CD14-positive monocyte (primary cell): ENCODE data around the gene GOSR1. TPM values are rescaled to one million over a fixed set of nuclear protein-coding genes. Genes with fewer than 3 reads are reported as not detected.
A peak's percentile ranks its signal among the peaks of the same experiment; 100 is the strongest.

Experiments used
- DNase-seq, 3 donors: peaks; one replicate each; pipeline ENCODE4 v3.0.0-alpha.2; 2011 to 2022
- H2AFZ ChIP-seq: 2 replicates; pipeline ENCODE4 v1.6.0; 2012; ENCODE audit warnings: mild to moderate bottlenecking, low read depth, low read length, inconsistent platforms; ENCODE audit not compliant: insufficient read depth, poor library complexity, severe bottlenecking
- H3K27ac ChIP-seq, 2 donors: 1 replicate in 1 of 2; 2 replicates in 1 of 2; pipeline ENCODE4 v1.5.1; 2012 to 2013; ENCODE audit warnings: low read length in 2 of 2, control low read depth in 1 of 2, inconsistent platforms in 1 of 2, low read depth in 1 of 2, mild to moderate bottlenecking in 1 of 2
- H3K27me3 ChIP-seq, 2 donors: one replicate each; pipeline versions ENCODE4 v1.6.0 to v1.6.1; 2011 to 2013; ENCODE audit warnings: low read length in 2 of 2; ENCODE audit not compliant: control insufficient read depth in 2 of 2, insufficient read depth in 2 of 2
- H3K36me3 ChIP-seq, 2 donors: replicated peaks in 1 of 2; 1 replicate in 1 of 2; 2 replicates in 1 of 2; pipeline versions ENCODE4 v1.5.1 to v1.6.1; 2012 to 2013; ENCODE audit warnings: low read length in 2 of 2, control low read depth in 1 of 2, inconsistent platforms in 1 of 2, mild to moderate bottlenecking in 1 of 2; ENCODE audit not compliant: insufficient read depth in 2 of 2, control insufficient read depth in 1 of 2
- H3K4me1 ChIP-seq, 2 donors: 1 replicate in 1 of 2; 2 replicates in 1 of 2; pipeline versions ENCODE4 v1.5.1 to v1.6.1; 2012 to 2013; ENCODE audit warnings: low read length in 2 of 2, control low read depth in 1 of 2, inconsistent platforms in 1 of 2, mild to moderate bottlenecking in 1 of 2, moderate library complexity in 1 of 2; ENCODE audit not compliant: insufficient read depth in 2 of 2, control insufficient read depth in 1 of 2
- H3K4me2 ChIP-seq: replicated peaks from 2 replicates; pipeline ENCODE3; 2012; ENCODE audit warnings: low read length, moderate library complexity, mild to moderate bottlenecking; ENCODE audit not compliant: poor library complexity, severe bottlenecking; ENCODE audit errors: extremely low read depth
- H3K4me3 ChIP-seq, 3 experiments: fragments of 200-600 bp in 1 of 3; sonication (generic) in 1 of 3; replicated peaks in 1 of 3; 1 replicate in 2 of 3; 2 replicates in 1 of 3; pipeline ENCODE4 v1.5.1; 2011 to 2013; ENCODE audit warnings: low read length in 3 of 3, mild to moderate bottlenecking in 3 of 3, control low read depth in 2 of 3, low read depth in 2 of 3, inconsistent platforms in 1 of 3, moderate library complexity in 1 of 3
- H3K79me2 ChIP-seq: 2 replicates; pipeline ENCODE4 v1.6.0; 2012; ENCODE audit warnings: mild to moderate bottlenecking, control low read depth, inconsistent platforms, low read length, moderate library complexity; ENCODE audit not compliant: insufficient read depth
- H3K9ac ChIP-seq: 2 replicates; pipeline ENCODE4 v1.6.0; 2017; ENCODE audit warnings: low read length, mild to moderate bottlenecking; ENCODE audit not compliant: insufficient read depth, poor library complexity, severe bottlenecking
- H3K9me3 ChIP-seq, 2 donors: replicated peaks in 1 of 2; 1 replicate in 1 of 2; 2 replicates in 1 of 2; pipeline versions ENCODE4 v1.5.1 to v1.6.1; 2012 to 2013; ENCODE audit warnings: low read length in 2 of 2, control low read depth in 1 of 2; ENCODE audit not compliant: control insufficient read depth in 1 of 2, insufficient read depth in 1 of 2
- H4K20me1 ChIP-seq: 2 replicates; pipeline ENCODE4 v1.6.0; 2012; ENCODE audit warnings: mild to moderate bottlenecking, low read length, control low read depth, moderate library complexity; ENCODE audit not compliant: insufficient read depth
- H3K27ac Mint-ChIP-seq, 7 donors: one replicate each; pipeline ENCODE4 v1.8.0; 2020; ENCODE audit warnings: mild to moderate bottlenecking in 7 of 7, mixed read lengths in 7 of 7, moderate library complexity in 6 of 7, inconsistent platforms in 2 of 7
- H3K27me3 Mint-ChIP-seq, 3 donors: one replicate each; pipeline ENCODE4 v1.8.0; 2021 to 2022; ENCODE audit warnings: low read depth in 3 of 3, mild to moderate bottlenecking in 3 of 3, mixed read lengths in 3 of 3, moderate library complexity in 3 of 3, inconsistent platforms in 1 of 3
- H3K36me3 Mint-ChIP-seq, 2 donors: one replicate each; pipeline ENCODE4 v1.8.0; 2020; ENCODE audit warnings: mixed read lengths in 2 of 2, inconsistent platforms in 1 of 2, mild to moderate bottlenecking in 1 of 2
- H3K4me1 Mint-ChIP-seq: one replicate; pipeline ENCODE4 v1.8.0; 2020; ENCODE audit warnings: mild to moderate bottlenecking, mixed read lengths
- H3K4me3 Mint-ChIP-seq, 2 donors: one replicate each; pipeline ENCODE4 v1.8.0; 2020; ENCODE audit warnings: mild to moderate bottlenecking in 2 of 2, mixed read lengths in 2 of 2, moderate library complexity in 1 of 2
- H3K9me3 Mint-ChIP-seq, 7 donors: one replicate each; pipeline ENCODE4 v1.8.0; 2020 to 2022; ENCODE audit warnings: mixed read lengths in 7 of 7, mild to moderate bottlenecking in 6 of 7, moderate library complexity in 6 of 7, inconsistent platforms in 2 of 7
- WGBS: methylation state at CpG from one replicate; pipeline ENCODE4 v1.1.5; 2013; ENCODE audit warnings: missing lambda C conversion rate; ENCODE audit not compliant: insufficient coverage; 5-methylcytosine and 5-hydroxymethylcytosine counted together
- intact Hi-C, 2 donors: fragments of 100-400 bp; cut with micrococcal nuclease; formaldehyde crosslinking; loops; one replicate each; pipeline versions ENCODE4 v1.15.0 to v1.15.1; 2023
- polyA plus RNA-seq, 3 donors: library from polyadenylated mRNA; depleted of rRNA in 1 of 3; unstranded in 2 of 3; stranded (reverse) in 1 of 3; fragments of 300-500 nt in 2 of 3; fragments of >200 nt in 1 of 3; fragmentation: Illumina TruSeq in 2 of 3; gene quantifications; 1 replicate in 2 of 3; 2 replicates in 1 of 3; pipeline ENCODE4 v1.2.3, GENCODE V29; 2012 to 2021
- TF ChIP-seq, protein P1 (sequence below): fragments of 200-600 bp; IDR thresholded peaks from one replicate; pipeline ENCODE4 v1.8.0; 2022; ENCODE audit warnings: antibody characterized with exemption, mild to moderate bottlenecking

Gene GOSR1
- polyA plus RNA-seq, 3 donors: 12.6 to 35.7 (median 20.9) TPM

DNA sequence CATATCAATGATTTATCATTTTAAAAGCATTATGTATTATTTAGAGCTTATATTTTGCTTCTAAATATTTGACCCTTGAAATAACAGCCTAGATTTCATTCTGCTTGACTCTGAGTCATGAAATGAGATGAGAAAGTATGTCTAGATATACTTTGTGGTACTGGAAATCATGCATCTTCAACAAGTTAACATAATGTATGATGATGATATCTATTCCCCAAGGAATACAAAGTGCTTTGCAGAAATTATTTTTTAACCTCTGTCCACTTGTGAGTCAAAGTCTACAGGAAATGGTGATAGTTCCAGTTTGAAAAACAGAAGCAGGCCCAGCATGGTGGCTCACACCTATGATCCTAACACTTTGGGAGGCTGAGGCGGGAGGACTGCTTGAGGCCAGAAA, 36.1 kb downstream of the GOSR1 start:
- no peaks in the 10 kb centered on the region for H3K4me1 ChIP-seq
- TF ChIP-seq, protein P1, sequence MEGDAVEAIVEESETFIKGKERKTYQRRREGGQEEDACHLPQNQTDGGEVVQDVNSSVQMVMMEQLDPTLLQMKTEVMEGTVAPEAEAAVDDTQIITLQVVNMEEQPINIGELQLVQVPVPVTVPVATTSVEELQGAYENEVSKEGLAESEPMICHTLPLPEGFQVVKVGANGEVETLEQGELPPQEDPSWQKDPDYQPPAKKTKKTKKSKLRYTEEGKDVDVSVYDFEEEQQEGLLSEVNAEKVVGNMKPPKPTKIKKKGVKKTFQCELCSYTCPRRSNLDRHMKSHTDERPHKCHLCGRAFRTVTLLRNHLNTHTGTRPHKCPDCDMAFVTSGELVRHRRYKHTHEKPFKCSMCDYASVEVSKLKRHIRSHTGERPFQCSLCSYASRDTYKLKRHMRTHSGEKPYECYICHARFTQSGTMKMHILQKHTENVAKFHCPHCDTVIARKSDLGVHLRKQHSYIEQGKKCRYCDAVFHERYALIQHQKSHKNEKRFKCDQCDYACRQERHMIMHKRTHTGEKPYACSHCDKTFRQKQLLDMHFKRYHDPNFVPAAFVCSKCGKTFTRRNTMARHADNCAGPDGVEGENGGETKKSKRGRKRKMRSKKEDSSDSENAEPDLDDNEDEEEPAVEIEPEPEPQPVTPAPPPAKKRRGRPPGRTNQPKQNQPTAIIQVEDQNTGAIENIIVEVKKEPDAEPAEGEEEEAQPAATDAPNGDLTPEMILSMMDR: no peak
- no CpG with 5 or more reads among the region's 1 CpG for WGBS
- DNase-seq: no peak
- no peak overlapping the region for H3K27ac ChIP-seq
- Mint-ChIP-seq H3K9me3 (no peaks in the 10 kb centered on the region), H3K4me3 (no peak overlapping the region), H3K27me3 (no peaks in the 10 kb centered on the region), H3K27ac (no peak overlapping the region), H3K36me3 (peaks cover 42 to 62% of the 10 kb centered on the region in 2 donors), H3K4me1 (peaks cover 3% of the 10 kb centered on the region)
- H4K20me1 ChIP-seq: peaks cover 11% of the 10 kb centered on the region
- no peaks in the 10 kb centered on the region for H3K79me2 ChIP-seq
- no peak overlapping the region for H2AFZ ChIP-seq
- peaks cover 41 to 84% of the 10 kb centered on the region in 2 donors for H3K36me3 ChIP-seq
- no peaks in the 10 kb centered on the region for H3K27me3 ChIP-seq
- H3K9ac ChIP-seq: no peak overlapping the region
- H3K4me2 ChIP-seq: no peak overlapping the region
- H3K9me3 ChIP-seq: no peaks in the 10 kb centered on the region
- intact Hi-C loops: no loop called here
- no peak overlapping the region for H3K4me3 ChIP-seq

DNA sequence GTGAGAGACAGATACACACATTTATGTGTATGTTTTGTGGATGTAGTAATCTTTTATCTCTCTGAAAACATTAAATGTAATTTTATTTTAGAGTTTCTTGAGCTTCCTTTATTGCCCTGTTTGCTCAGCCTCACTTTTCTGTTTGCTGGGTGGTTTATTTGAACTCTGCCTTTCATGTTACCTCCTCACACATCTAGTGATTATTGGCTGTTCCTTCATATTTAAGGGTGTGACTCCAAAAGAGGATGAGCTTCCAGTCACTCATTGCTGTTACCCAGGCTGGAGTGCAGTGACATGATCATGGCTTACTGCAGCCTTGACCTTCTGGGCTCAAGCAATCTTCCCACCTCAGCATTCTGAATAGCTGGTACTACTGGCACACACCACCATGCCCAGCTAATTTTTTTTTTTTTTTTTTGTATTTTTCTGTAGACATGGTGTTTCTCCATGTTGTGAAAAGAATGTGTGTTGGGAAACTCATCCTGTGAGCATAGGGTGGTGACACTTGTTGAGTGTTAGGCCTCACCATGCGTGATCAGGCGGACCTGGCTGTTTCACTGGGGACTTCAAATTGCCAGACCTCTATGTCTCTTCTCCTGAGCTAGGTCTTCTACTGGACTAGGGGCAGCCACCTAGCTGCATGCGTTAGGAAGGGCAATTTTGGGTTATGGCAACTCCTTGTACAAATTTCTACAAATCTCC, 37.8 kb downstream of the GOSR1 start:
- Histone ChIP-seq H3K4me3 (no peak overlapping the region), H3K27me3 (no peaks in the 10 kb centered on the region), H3K9me3 (no peaks in the 10 kb centered on the region), H3K4me1 (no peaks in the 10 kb centered on the region), H3K9ac (no peak overlapping the region), H3K4me2 (no peak overlapping the region), H2AFZ (no peak overlapping the region), H4K20me1 (peaks cover 12% of the 10 kb centered on the region), H3K79me2 (no peaks in the 10 kb centered on the region), H3K36me3 (peaks cover 57 to 96% of the 10 kb centered on the region in 2 donors), H3K27ac (no peak overlapping the region)
- Mint-ChIP-seq H3K36me3 (peaks cover 52 to 72% of the 10 kb centered on the region in 2 donors), H3K4me1 (peaks cover 3% of the 10 kb centered on the region), H3K4me3 (no peak overlapping the region), H3K27ac (peak overlapping the region in 1 of 7 donors; percentile 45), H3K27me3 (no peaks in the 10 kb centered on the region), H3K9me3 (no peaks in the 10 kb centered on the region)
- DNase-seq: no peak
- WGBS: 100% methylated on average over 3 of the region's 3 CpGs
- intact Hi-C loops: no loop called here
- TF ChIP-seq, protein P1: no peak
